ENCODE data around the gene SPATC1L.
"Not testable (repeated sequence)": the region's sequence is repeated elsewhere in the genome, so short reads cannot be mapped to it uniquely, and the experiment has no call there.

The SPATC1L gene

GRCh38 chr21:46226920-46227599 lies 42.8 kb upstream of the SPATC1L start:
- Histone ChIP-seq H3K36me3 (ENCODE audit: control insufficient read depth, insufficient read depth, low read length) (peaks cover 8% of the 10 kb centered on the region), H3K4me1 (ENCODE audit: control insufficient read depth, low read depth, low read length) (peaks cover 12% of the 10 kb centered on the region), H2BK15ac (replicated peaks; ENCODE audit: low read depth) (no peak overlapping the region), H3K79me2 (ENCODE audit: control insufficient read depth, insufficient read depth, low read length) (peaks cover 42% of the 10 kb centered on the region), H2BK120ac (ENCODE audit: low read depth, low read length) (no peak overlapping the region), H3K9ac (ENCODE audit: low read length) (peak overlapping the region; percentile 91), H3K79me1 (ENCODE audit: low read length) (peaks cover 29% of the 10 kb centered on the region), H3K4me2 (ENCODE audit: low read length) (peak overlapping the region; percentile 63), H2BK5ac (ENCODE audit: low read length) (no peak overlapping the region), H3K18ac (ENCODE audit: low read length) (no peak overlapping the region), H3K27ac (ENCODE audit: low read depth, low read length) (no peak overlapping the region), H4K5ac (ENCODE audit: low read length) (no peak overlapping the region), H3K23ac (ENCODE audit: low read length) (peak overlapping the region; percentile 32), H3K56ac (ENCODE audit: low read length) (peak overlapping the region; percentile 62), H2AK5ac (ENCODE audit: low read length) (no peak overlapping the region), H4K8ac (ENCODE audit: low read depth, low read length) (no peak overlapping the region), H3K27me3 (ENCODE audit: insufficient read depth, low read length, poor library complexity) (no peaks in the 10 kb centered on the region), H3K4me3 (ENCODE audit: low read length) (peak overlapping the region; percentile 77), H3K4ac (ENCODE audit: low read depth, low read length) (no peak overlapping the region)
- no CpG with 5 or more reads among the region's 4 CpGs for WGBS (ENCODE audit: extremely low coverage, insufficient coverage, low lambda C conversion rate)
- peak; percentile 22 for DNase-seq

- H4K8ac ChIP-seq (ENCODE audit: low read depth, low read length): no peak overlapping the region
- H4K5ac ChIP-seq (ENCODE audit: low read length): no peak overlapping the region
- H3K4me2 ChIP-seq (ENCODE audit: low read length): no peak overlapping the region
- no peaks in the 10 kb centered on the region for H3K27me3 ChIP-seq (ENCODE audit: insufficient read depth, low read length, poor library complexity)
- H3K18ac ChIP-seq (ENCODE audit: low read length): no peak overlapping the region
- peaks cover 4% of the 10 kb centered on the region for H3K36me3 ChIP-seq (ENCODE audit: control insufficient read depth, insufficient read depth, low read length)
- no peak overlapping the region for H3K56ac ChIP-seq (ENCODE audit: low read length)
- H2AK5ac ChIP-seq (ENCODE audit: low read length): no peak overlapping the region
- no peak overlapping the region for H3K23ac ChIP-seq (ENCODE audit: low read length)
- no peak overlapping the region for H3K9ac ChIP-seq (ENCODE audit: low read length)
- no peak overlapping the region for H3K4ac ChIP-seq (ENCODE audit: low read depth, low read length)
- no peak overlapping the region for H3K27ac ChIP-seq (ENCODE audit: low read depth, low read length)
- WGBS (ENCODE audit: extremely low coverage, insufficient coverage, low lambda C conversion rate): no CpG with 5 or more reads among the region's 1 CpG
- H3K4me1 ChIP-seq (ENCODE audit: control insufficient read depth, low read depth, low read length): peaks cover 12% of the 10 kb centered on the region
- peaks cover 48% of the 10 kb centered on the region for H3K79me2 ChIP-seq (ENCODE audit: control insufficient read depth, insufficient read depth, low read length)
- peak overlapping the region; percentile 20 for H3K4me3 ChIP-seq (ENCODE audit: low read length)
- no peak overlapping the region for H2BK5ac ChIP-seq (ENCODE audit: low read length)
- H2BK120ac ChIP-seq (ENCODE audit: low read depth, low read length): no peak overlapping the region
- no peak overlapping the region for H2BK15ac ChIP-seq (replicated peaks; ENCODE audit: low read depth)
- H3K79me1 ChIP-seq (ENCODE audit: low read length): peaks cover 34% of the 10 kb centered on the region
- DNase-seq: no peak
Measured at GRCh38 chr21:46226146-46226545, 41.9 kb upstream of the SPATC1L start.

- not testable (repeated sequence) for H3K9ac ChIP-seq (ENCODE audit: low read length); H2BK5ac ChIP-seq (ENCODE audit: low read length); H3K4me2 ChIP-seq (ENCODE audit: low read length); H3K4me3 ChIP-seq (ENCODE audit: low read length); DNase-seq; H3K27ac ChIP-seq (ENCODE audit: low read depth, low read length); H3K4me1 ChIP-seq (ENCODE audit: control insufficient read depth, low read depth, low read length); H3K56ac ChIP-seq (ENCODE audit: low read length); H4K8ac ChIP-seq (ENCODE audit: low read depth, low read length); H2BK120ac ChIP-seq (ENCODE audit: low read depth, low read length); H3K18ac ChIP-seq (ENCODE audit: low read length); H3K23ac ChIP-seq (ENCODE audit: low read length); H4K5ac ChIP-seq (ENCODE audit: low read length); H3K36me3 ChIP-seq (ENCODE audit: control insufficient read depth, insufficient read depth, low read length); H3K4ac ChIP-seq (ENCODE audit: low read depth, low read length); H3K27me3 ChIP-seq (ENCODE audit: insufficient read depth, low read length, poor library complexity); H2AK5ac ChIP-seq (ENCODE audit: low read length); H2BK15ac ChIP-seq (replicated peaks; ENCODE audit: low read depth)
- Histone ChIP-seq H3K79me1 (ENCODE audit: low read length) (peaks cover 43% of the 10 kb centered on the region), H3K79me2 (ENCODE audit: control insufficient read depth, insufficient read depth, low read length) (peaks cover 51% of the 10 kb centered on the region)
- WGBS (ENCODE audit: extremely low coverage, insufficient coverage, low lambda C conversion rate): no CpG with 5 or more reads among the region's 18 CpGs
Measured at GRCh38 chr21:46223661-46224060, 39.4 kb upstream of the SPATC1L start.

- Histone ChIP-seq H3K27me3 (ENCODE audit: insufficient read depth, low read length, poor library complexity) (no peaks in the 10 kb centered on the region), H3K36me3 (ENCODE audit: control insufficient read depth, insufficient read depth, low read length) (peaks cover 4% of the 10 kb centered on the region), H4K5ac (ENCODE audit: low read length) (no peak overlapping the region), H3K4me2 (ENCODE audit: low read length) (no peak overlapping the region), H3K4me1 (ENCODE audit: control insufficient read depth, low read depth, low read length) (peaks cover 8% of the 10 kb centered on the region), H3K79me1 (ENCODE audit: low read length) (peaks cover 43% of the 10 kb centered on the region), H2BK15ac (replicated peaks; ENCODE audit: low read depth) (no peak overlapping the region), H3K79me2 (ENCODE audit: control insufficient read depth, insufficient read depth, low read length) (peaks cover 49% of the 10 kb centered on the region), H3K56ac (ENCODE audit: low read length) (no peak overlapping the region), H2BK5ac (ENCODE audit: low read length) (no peak overlapping the region), H3K27ac (ENCODE audit: low read depth, low read length) (no peak overlapping the region), H4K8ac (ENCODE audit: low read depth, low read length) (no peak overlapping the region), H2BK120ac (ENCODE audit: low read depth, low read length) (no peak overlapping the region), H3K23ac (ENCODE audit: low read length) (no peak overlapping the region), H3K4me3 (ENCODE audit: low read length) (no peak overlapping the region), H3K4ac (ENCODE audit: low read depth, low read length) (no peak overlapping the region), H2AK5ac (ENCODE audit: low read length) (no peak overlapping the region), H3K18ac (ENCODE audit: low read length) (no peak overlapping the region), H3K9ac (ENCODE audit: low read length) (no peak overlapping the region)
- no CpG with 5 or more reads among the region's 7 CpGs for WGBS (ENCODE audit: extremely low coverage, insufficient coverage, low lambda C conversion rate)
- no peak for DNase-seq
Measured at GRCh38 chr21:46223217-46223616, 39.0 kb upstream of the SPATC1L start.

- Histone ChIP-seq H2BK120ac (ENCODE audit: low read depth, low read length) (no peak overlapping the region), H3K56ac (ENCODE audit: low read length) (no peak overlapping the region), H3K18ac (ENCODE audit: low read length) (no peak overlapping the region), H4K5ac (ENCODE audit: low read length) (no peak overlapping the region), H3K4ac (ENCODE audit: low read depth, low read length) (no peak overlapping the region), H3K4me1 (ENCODE audit: control insufficient read depth, low read depth, low read length) (peaks cover 8% of the 10 kb centered on the region), H3K79me2 (ENCODE audit: control insufficient read depth, insufficient read depth, low read length) (peaks cover 45% of the 10 kb centered on the region), H2AK5ac (ENCODE audit: low read length) (no peak overlapping the region), H2BK5ac (ENCODE audit: low read length) (no peak overlapping the region), H3K36me3 (ENCODE audit: control insufficient read depth, insufficient read depth, low read length) (peaks cover 4% of the 10 kb centered on the region), H3K4me2 (ENCODE audit: low read length) (no peak overlapping the region), H2BK15ac (replicated peaks; ENCODE audit: low read depth) (no peak overlapping the region), H4K8ac (ENCODE audit: low read depth, low read length) (no peak overlapping the region), H3K27me3 (ENCODE audit: insufficient read depth, low read length, poor library complexity) (no peaks in the 10 kb centered on the region), H3K4me3 (ENCODE audit: low read length) (no peak overlapping the region), H3K23ac (ENCODE audit: low read length) (no peak overlapping the region), H3K79me1 (ENCODE audit: low read length) (peaks cover 43% of the 10 kb centered on the region), H3K27ac (ENCODE audit: low read depth, low read length) (no peak overlapping the region), H3K9ac (ENCODE audit: low read length) (no peak overlapping the region)
- no CpG with 5 or more reads among the region's 11 CpGs for WGBS (ENCODE audit: extremely low coverage, insufficient coverage, low lambda C conversion rate)
- no peak for DNase-seq
Measured at GRCh38 chr21:46222436-46223116, 38.3 kb upstream of the SPATC1L start.

Measured in mesendoderm (in vitro differentiated cells).